Adrenal gland (tissue), 12 donors: ENCODE data around the gene C1orf52. TPM values are rescaled to one million over a fixed set of nuclear protein-coding genes. Genes with fewer than 3 reads are reported as not detected.

Experiments
- DNase-seq, 7 donors: peaks; one replicate each; pipeline ENCODE4 v3.0.0-alpha.2; 2019 to 2020
- H3K27ac ChIP-seq, 5 donors: fragments of 200-600 bp; sonication (generic) in 4 of 5; 1 replicate in 3 of 5; 2 replicates in 2 of 5; pipeline versions ENCODE4 v1.5.1 to v1.8.0; 2016 to 2020; ENCODE audit warnings: mild to moderate bottlenecking in 1 of 5
- H3K27me3 ChIP-seq: fragments of 200-600 bp; 2 replicates; pipeline ENCODE4 v1.8.0; 2021
- H3K36me3 ChIP-seq, 2 donors: fragments of 200-600 bp; replicated peaks in 1 of 2; 1 replicate in 1 of 2; 2 replicates in 1 of 2; pipeline versions ENCODE4 v1.5.1 to v1.8.0; 2018 to 2022
- H3K4me1 ChIP-seq, 2 donors: fragments of 200-600 bp; replicated peaks in 1 of 2; 1 replicate in 1 of 2; 2 replicates in 1 of 2; pipeline versions ENCODE4 v1.5.1 to v1.8.0; 2018 to 2021
- H3K4me3 ChIP-seq, 4 donors: fragments of 200-600 bp; sonication (generic) in 3 of 4; one replicate each; pipeline ENCODE4 v1.5.1; 2016 to 2018
- H3K9me3 ChIP-seq, 3 donors: fragments of 200-600 bp; sonication (generic) in 1 of 3; replicated peaks in 1 of 3; 1 replicate in 2 of 3; 2 replicates in 1 of 3; pipeline versions ENCODE4 v1.5.1 to v1.8.0; 2016 to 2021
- CTCF ChIP-seq, 6 experiments: fragments of 450-650 bp in 4 of 6; fragments of 200-600 bp in 2 of 6; sonication (generic) in 1 of 6; IDR thresholded peaks; 1 replicate in 5 of 6; 2 replicates in 1 of 6; pipeline versions ENCODE4 v1.5.1 to v1.8.0; 2016 to 2021; ENCODE audit warnings: antibody characterized with exemption in 6 of 6, mild to moderate bottlenecking in 2 of 6, moderate library complexity in 1 of 6
- POLR2A ChIP-seq, 2 donors: fragments of 450-650 bp; IDR thresholded peaks; one replicate each; pipeline ENCODE4 v1.6.1; 2017; ENCODE audit warnings: antibody characterized with exemption in 2 of 2, mild to moderate bottlenecking in 2 of 2, moderate library complexity in 1 of 2
- WGBS, 4 donors: extraction: QIAGEN DNeasy Blood & Tissue Kit in 2 of 4; methylation state at CpG; one replicate each; pipeline versions ENCODE4 v1.1.5 to v1.1.7; 2013 to 2017; 5-methylcytosine and 5-hydroxymethylcytosine counted together
- intact Hi-C, 2 donors: fragments of 100-400 bp; cut with DNase I; formaldehyde crosslinking; loops; one replicate each; pipeline versions ENCODE4 v1.14.1 to v1.15.0; 2022 to 2023
- polyA plus RNA-seq, 3 donors: library from polyadenylated mRNA; stranded (reverse); fragments of 200-250 nt in 2 of 3; fragments of 350-450 nt in 1 of 3; fragmentation: Illumina TruSeq in 1 of 3; extraction: RNeasy Lipid Tissue Mini Kit (QIAGEN cat#74804) in 1 of 3; gene quantifications; one replicate each; pipeline ENCODE4 v1.2.3, GENCODE V29; 2013 to 2014
- total RNA-seq, 9 donors: library from RNA; depleted of rRNA in 4 of 9; stranded (reverse); fragments of >200 nt in 4 of 9; fragments of 120-200 nt in 1 of 9; fragmentation: NEBNext Ultra II Directional in 1 of 9; extraction: Animal tissue kit (Norgen Biotek cat#: 25700) in 1 of 9; gene quantifications; one replicate each; pipeline versions ENCODE4 v1.1.0 to v1.2.4, GENCODE V29; 2013 to 2023
- donor health status: healthy with polysubstance abuse.
- donor health status: Bipolar disorder and iron deficiency.
- donor health status: DM: yes; HTN: yes; CAD: no.
- donor health status: DM: no; HTN: no; CAD: no.
- donor health status: DM: no; HTN: no; CAD: no.
- donor health status: DM: yes; HTN: yes; CAD: no.

C1orf52 gene
- total and polyA plus RNA-seq, 12 donors = 6.5 to 29.1 (median 18.1) TPM

GRCh38 chr1:85245456-85245855, 14.0 kb downstream of the C1orf52 start:
- H3K36me3 ChIP-seq = no peaks in the 10 kb centered on the region
- no peak overlapping the region for H3K4me3 ChIP-seq
- no peaks in the 10 kb centered on the region for H3K27me3 ChIP-seq
- TF ChIP-seq CTCF (IDR thresholded peaks at IDR 0.05) (no peak), POLR2A (IDR thresholded peaks at IDR 0.05) (no peak)
- peaks cover 0 to 5% of the 10 kb centered on the region in 2 donors for H3K4me1 ChIP-seq
- H3K9me3 ChIP-seq = no peaks in the 10 kb centered on the region
- H3K27ac ChIP-seq = no peak overlapping the region
- 82 to 93% (median 87%) methylated on average over 1 of the region's 1 CpG for WGBS, 4 donors
- intact Hi-C loops = loop anchor here in 1 of 2 donors (5.0 kb wide), 1 partner anchor 308 kb away; no protein-coding TSS in a partner anchor
- DNase-seq = no peak

- no peaks in the 10 kb centered on the region for H3K9me3 ChIP-seq
- H3K4me1 ChIP-seq = peaks cover 0 to 5% of the 10 kb centered on the region in 2 donors
- no peak for DNase-seq
- 58 to 65% (median 63%) methylated on average over 4 of the region's 4 CpGs for WGBS, 4 donors
- TF ChIP-seq CTCF (IDR thresholded peaks at IDR 0.05) (no peak), POLR2A (IDR thresholded peaks at IDR 0.05) (no peak)
- H3K27ac ChIP-seq = no peak overlapping the region
- no peaks in the 10 kb centered on the region for H3K27me3 ChIP-seq
- no peaks in the 10 kb centered on the region for H3K36me3 ChIP-seq
- intact Hi-C loops = loop anchor here in 1 of 2 donors (5.0 kb wide), 1 partner anchor 307 kb away; no protein-coding TSS in a partner anchor
- H3K4me3 ChIP-seq = no peak overlapping the region
These were observed 15.0 kb downstream of the C1orf52 start for GRCh38 chr1:85244271-85245061.

GRCh38 chr1:85243372-85243771, 16.1 kb downstream of the C1orf52 start:
- H3K9me3 ChIP-seq = no peaks in the 10 kb centered on the region
- intact Hi-C loops = no loop called here
- no peak for DNase-seq
- no peaks in the 10 kb centered on the region for H3K27me3 ChIP-seq
- TF ChIP-seq POLR2A (IDR thresholded peaks at IDR 0.05) (no peak), CTCF (IDR thresholded peaks at IDR 0.05) (no peak)
- H3K36me3 ChIP-seq = no peaks in the 10 kb centered on the region
- no peak overlapping the region for H3K27ac ChIP-seq
- no peak overlapping the region for H3K4me3 ChIP-seq
- peaks cover 0 to 5% of the 10 kb centered on the region in 2 donors for H3K4me1 ChIP-seq

- H3K4me1 ChIP-seq = peaks cover 0 to 5% of the 10 kb centered on the region in 2 donors
- H3K27me3 ChIP-seq = no peaks in the 10 kb centered on the region
- 3 to 15% (median 7%) methylated on average over 1 of the region's 1 CpG for WGBS, 4 donors
- H3K4me3 ChIP-seq = no peak overlapping the region
- no peak for DNase-seq
- intact Hi-C loops = no loop called here
- no peak overlapping the region for H3K27ac ChIP-seq
- H3K36me3 ChIP-seq = no peaks in the 10 kb centered on the region
- TF ChIP-seq POLR2A (IDR thresholded peaks at IDR 0.05) (no peak), CTCF (IDR thresholded peaks at IDR 0.05) (no peak)
- no peaks in the 10 kb centered on the region for H3K9me3 ChIP-seq
These were observed 18.8 kb downstream of the C1orf52 start for GRCh38 chr1:85240643-85241042.
